Astrocyte (in vitro differentiated cells and primary cell): ENCODE results near the gene TBL2.

ENCODE experiments used
- CTCF ChIP-seq: IDR thresholded peaks from 2 replicates; pipeline ENCODE4 v1.5.1; 2011; ENCODE audit warnings: low read depth, mild to moderate bottlenecking, inconsistent platforms, low read length, moderate library complexity; ENCODE audit not compliant: insufficient read depth
- EZH2 ChIP-seq: IDR thresholded peaks from 2 replicates; pipeline ENCODE4 v1.6.1; 2012; ENCODE audit warnings: mild to moderate bottlenecking, low read length, inconsistent platforms; ENCODE audit not compliant: insufficient read depth

DNA sequence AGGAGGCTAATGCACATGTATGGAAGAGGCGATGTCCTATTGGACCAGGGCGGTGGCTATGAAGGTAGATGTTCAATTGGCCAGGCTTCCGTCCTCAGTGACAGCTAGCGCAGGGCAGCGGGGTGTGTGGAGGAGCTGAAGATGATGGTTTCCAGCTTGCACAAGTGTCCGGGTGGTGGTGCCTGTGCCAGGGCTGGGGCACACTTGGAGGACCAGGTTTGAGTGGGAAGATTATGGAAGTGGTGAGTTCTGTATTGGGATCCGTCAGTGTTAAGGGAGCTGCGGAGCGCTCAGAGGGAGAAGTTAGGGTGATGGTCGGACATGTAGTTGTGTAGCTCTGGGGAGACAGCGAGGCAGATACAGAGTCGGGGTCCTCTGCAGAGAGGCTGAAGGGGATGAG lies 8.5 kb upstream of the TBL2 start:
- no peak for TF ChIP-seq EZH2
- no peak for TF ChIP-seq CTCF
